OCI-M2 (cell line): ENCODE results near the gene VIM.

Source experiments
- DNase-seq: peaks from one replicate; lab custom pipeline; 2025; ENCODE audit not compliant: unreplicated experiment; lab: John Stamatoyannopoulos, UW

The VIM gene

DNA sequence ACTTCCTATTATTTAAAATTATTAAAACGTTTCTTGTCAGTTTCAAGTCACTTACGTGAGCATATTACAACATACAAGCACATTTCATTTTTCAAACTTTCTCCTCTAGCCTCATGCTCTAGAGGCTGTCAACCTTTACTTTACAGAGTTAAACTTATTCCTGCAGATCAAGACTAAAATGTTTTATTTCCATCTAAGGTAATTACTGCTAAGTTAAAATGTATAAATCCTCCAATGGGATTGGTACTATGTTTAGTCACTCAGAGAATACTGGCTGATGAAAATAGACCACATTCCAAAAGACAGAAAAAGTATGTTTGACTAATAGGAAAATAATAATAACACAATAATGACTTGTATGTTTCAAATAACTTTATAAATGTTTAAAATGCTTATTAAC lies 18.2 kb upstream of the VIM start:
- DNase-seq: no peak

DNA sequence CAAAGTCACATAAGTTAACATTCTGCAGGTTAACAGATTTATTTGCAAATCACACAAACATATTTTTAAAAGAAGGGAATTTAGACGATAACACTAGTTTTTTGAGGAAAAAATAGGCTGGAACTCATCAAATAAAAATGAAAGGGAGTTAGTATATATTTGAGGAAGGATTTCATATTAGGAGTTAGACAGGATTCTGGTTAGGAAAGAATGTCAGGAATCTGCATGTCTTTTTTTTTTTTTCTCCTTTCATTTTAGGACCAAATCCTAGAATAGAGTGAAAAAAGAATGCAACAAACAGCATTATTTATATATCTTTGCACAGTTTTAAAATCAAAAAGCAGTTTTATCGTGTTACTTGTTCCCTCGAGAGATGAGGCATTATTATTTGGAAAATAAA lies 17.7 kb upstream of the VIM start:
- no peak for DNase-seq

DNA sequence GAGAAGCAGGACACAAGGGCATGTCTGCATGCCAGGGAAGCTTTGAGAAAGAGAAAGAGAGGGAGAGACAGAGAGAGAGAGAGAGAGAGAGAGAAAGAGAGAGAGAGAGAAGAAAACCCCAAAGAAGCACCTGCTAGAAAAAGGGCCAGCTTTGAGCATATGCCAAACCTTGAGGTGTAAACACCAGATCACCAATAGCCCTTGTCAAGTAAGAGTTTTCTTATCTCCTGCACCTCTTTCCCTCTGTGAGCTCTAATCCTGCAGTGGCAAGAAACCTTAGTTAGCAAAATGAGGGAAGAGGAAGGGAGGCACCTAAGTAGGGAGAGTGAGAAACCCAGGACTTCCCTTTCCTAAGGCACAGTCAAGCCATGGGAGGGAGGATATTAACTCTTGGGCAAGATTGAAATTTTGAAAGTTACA lies 15.2 kb upstream of the VIM start:
- no peak for DNase-seq

DNA sequence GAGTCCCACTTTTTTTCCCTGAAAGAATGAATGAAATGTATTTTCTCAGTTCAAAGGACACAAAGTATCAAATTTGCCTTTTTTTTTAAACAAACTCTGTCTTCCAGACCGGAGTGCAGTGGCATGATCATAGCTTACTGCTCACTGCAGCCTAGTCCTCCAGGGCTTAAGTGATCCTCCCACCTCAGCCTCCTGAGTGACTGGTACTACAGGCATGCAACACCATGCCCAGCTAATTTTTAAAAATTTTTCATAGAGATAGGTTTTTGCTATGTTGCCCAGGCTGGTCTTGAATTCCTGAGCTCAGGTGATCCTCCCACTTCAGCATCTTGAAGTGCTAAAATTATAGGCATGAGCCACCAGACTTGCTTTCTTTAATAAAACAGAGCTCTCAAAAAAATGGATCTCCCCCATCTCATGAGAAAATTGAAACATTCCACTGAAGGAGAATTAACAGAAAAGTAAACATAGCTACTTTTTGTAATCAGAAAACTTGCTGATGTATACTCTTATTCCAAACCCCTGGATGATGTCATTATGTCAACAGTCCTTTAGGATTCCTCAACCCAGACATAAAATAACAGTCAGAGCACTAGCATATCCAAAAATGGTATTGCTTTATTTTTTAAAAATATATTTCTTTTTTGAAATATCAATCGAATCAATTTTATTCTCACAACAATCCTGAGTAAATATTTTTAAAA lies 14.2 kb upstream of the VIM start:
- DNase-seq: no peak

DNA sequence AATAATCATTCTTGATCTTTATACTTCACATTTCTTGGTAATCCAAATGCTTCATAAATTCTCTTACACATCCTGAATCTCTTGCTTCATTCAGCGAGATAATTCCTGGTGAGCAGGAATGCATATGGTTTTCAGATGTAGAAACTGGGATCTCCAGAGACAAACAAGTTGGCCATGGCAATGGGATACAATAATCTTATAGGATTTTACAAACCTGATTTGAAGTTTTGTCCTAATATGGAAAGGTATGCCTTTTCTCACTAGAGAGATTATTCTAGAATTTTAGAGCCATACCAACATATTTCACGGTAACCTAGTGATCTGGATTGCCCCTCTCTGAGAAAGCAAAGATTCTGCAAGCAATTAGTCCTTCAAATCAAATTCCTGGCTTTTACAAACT lies 13.5 kb upstream of the VIM start:
- DNase-seq: no peak

DNA sequence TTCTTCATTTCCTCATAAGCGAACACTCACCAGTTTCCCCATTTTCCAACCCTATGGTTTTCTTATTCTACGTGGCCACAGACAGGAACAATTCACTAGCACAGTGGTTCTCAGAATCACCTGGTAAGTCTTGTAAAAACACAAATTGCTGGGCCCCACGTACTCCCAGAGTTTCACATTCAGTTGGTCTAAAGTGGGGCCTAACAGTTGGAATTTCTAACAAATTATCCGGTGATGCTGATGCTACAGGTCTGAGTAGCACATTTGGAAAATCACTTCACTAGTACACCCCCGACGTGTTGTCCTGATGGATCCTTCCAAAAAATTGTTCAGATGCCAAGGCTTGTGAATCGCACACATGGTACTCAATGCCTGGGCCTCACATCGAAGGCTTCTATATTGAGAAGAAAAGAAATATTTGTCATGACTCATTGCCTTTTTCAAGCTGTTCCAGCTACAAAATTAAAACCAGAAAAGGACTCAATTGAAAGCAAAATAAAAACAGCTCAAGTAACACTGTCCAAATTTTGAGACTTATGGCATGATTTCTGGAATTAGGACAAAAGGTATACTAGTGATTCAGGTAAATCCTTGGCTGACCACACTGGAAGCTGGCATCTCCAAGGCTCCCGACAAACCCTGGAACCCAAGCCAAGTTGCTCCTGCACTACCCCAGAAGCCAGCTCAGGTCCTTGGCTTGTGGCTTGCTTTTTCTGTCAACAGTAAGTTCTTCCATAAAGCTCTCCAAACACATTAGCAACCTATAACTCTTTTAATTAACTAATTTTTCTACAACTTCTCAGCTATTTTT lies 12.9 kb upstream of the VIM start:
- no peak for DNase-seq

DNA sequence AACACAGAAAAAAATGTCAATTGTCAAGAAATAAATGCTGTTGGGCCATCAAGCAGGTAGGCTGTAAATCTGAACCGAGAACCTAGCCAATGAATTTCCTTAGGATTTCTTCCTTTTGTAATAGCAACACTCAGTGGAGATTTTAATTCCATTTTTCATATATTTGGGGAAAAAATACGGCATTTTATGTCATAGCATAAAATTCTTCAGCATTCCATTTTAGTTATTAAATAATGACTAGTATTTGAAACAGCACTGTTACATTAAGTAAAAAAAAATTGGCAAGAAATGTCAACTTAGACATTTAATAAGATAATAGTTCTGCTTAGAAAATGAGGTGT lies 12.3 kb upstream of the VIM start:
- no peak for DNase-seq

DNA sequence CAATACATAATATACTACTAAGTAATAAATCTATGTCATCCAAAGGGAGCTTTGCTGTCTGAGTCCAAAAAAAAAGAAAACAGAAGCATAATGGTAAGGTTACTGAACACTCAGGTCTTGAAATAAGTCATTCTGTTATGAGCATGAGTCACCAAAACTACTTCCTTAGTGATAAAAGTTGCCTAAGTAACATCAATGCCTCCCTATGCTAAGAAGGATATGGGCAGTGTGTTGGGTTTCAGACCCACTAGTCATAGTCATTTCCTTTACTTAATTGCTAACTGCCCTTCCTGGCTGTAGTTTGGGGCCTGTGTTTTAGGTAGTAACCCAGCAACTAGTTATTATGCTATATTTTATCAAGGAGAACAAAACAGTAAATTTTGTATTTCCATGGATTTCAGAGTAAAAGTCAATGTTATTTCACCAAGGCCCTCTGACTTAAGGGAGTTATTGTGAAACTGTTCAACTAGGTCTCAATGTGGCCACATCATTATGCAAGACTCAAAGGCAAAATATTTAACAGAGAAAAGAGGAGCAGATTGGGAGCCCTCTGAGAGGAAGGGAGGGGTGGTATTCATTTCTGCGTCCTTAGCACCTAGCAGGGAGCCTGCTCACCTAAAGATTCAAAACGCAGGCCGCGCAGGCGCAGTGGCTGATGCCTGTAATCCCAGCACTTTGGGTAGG lies 11.7 kb upstream of the VIM start:
- no peak for DNase-seq

DNA sequence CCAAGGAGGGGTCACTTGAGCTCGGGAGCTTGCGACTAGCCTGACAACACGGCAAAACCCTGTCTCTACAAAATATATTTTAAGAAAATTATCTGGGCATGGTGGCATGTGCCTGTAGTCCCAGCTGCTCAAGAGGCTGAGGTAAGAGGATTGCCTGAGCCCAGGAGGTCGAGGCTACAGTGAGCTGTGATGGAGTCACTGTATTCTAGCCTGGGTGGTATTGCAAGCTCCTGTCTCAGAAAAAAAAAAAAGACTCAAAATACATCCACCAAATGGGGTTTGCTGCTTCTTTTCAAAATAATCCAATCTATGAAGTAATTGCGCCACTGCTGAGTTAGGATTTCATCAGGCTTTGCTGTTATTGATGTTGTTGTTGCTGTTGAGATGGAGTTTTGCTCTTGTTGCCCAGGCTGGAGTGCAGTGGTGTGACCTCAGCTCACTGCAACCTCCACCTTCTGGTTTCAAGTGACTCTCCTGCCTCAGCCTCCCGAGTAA lies 11.1 kb upstream of the VIM start:
- no peak for DNase-seq

DNA sequence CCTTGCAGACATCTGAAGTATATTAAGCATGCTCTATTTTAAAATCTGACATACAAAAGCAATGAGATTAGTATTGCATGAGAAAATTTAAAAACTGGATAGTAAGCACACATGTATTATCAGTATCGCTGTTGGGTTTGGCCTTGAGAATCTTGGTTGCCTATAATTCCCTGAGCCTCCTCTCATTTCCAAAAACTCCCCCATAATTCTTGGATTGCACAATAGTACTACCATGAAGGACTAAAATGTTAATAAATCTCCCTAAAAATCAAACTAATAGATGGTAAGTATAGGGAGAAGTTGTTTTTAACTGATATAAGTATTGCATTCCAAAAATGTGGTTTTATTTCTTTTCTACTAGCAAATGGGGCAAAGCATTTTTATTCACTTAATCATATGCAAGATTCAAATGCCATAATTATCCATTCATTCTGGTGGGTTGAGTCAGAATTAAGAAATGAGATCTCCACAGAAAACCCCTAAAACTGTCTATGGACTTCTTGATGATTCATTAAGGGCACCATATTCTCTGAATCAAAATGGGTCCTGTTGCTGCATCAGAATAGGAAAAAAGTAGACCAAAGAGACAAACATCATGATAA lies 10.3 kb upstream of the VIM start:
- no peak for DNase-seq

DNA sequence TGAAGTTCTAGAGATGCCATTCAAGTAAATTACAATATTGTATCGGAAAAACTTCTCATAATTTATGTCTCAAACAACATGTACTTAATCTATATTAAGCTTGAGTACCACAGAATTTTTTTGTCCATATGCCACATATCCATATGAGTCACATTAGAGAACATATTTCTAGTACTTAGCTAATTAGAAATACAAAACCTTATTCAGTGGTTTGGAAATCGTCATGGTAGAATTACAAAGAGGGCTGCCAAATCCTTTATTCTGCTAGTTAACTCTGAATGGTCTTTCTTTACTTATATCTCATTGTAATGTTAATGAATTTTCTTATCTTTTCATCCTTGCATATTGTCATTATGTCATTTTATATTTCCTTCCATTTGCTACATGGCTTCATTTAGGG lies 9.0 kb upstream of the VIM start:
- no peak for DNase-seq

DNA sequence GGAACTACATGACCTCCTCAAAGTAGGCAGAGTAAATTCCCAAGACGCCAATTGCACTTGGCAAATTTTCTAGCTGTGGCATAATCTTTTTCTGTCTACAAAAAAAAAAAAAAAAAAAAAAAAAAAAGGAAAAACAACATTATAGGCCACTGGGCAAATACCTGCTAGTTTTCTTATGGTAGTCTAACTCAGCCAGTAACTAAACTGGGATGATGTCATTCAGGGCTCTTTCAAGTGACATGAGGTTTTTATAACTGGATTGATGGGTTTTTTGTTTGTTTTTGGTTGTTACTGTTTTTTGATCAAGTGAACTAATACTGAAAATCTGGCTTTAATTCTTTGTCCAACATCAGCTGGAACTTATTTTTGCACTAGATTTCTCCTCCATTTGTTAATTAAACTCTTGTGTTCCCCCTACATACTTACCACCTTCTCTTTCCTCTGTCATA lies 7.4 kb upstream of the VIM start:
- DNase-seq: no peak

DNA sequence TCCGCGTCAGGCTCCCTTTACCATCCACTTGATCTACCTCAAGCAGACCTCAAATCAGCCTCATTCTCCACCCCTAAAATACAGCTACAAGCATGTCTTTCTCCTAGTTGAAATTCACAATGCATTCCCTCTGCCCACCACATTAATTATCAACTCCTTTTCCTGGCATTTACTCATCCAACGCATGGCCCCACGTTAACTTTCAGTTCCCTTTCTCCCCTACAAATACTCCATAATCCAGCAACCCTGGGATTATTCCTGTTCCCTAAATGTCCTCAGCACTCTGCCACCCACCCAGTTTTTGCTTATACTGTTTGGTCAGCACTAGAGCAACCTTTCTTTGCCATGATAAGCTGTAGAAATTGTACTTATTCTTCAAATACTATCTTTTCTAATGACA lies 5.7 kb upstream of the VIM start:
- DNase-seq: no peak

DNA sequence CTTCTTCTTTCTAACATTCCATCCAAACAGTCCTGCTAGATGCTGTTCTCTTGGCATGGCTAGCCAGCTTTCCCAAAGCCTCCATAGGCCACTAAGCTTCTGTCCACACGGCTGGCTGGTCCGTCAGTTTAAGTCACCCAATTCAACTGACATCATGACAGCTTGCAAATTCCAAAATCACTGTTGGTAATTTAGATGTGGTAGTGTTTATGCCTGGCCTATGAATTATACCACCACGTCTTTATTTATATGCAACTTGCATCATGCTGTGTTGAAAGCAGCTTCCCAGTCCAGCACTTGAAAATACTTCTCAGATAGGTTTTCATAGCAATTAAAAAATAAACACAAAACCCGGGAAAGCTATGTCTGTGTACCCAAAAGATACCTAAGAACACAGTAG lies 2.2 kb upstream of the VIM start:
- no peak for DNase-seq

DNA sequence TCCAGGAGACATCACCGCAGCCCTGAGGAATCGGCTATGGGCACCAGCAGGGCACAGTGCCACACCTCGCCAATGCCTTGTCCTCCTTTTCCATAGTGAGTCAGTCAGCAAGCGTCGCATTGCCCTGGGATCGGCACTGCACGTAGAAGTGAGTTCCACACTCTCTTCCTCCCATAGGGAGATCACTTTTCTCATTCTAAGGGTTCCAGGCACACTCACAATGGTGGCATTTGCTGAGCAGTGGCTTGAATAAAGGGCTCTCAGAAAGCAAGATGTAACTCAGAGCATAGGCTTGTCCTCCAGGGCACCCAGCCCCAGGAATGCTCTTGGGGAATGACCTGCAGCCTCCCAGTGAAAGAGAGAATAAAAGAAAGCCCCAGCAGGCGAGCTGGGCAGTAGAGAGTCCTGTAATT lies 1.1 kb upstream of the VIM start:
- DNase-seq: no peak

DNA sequence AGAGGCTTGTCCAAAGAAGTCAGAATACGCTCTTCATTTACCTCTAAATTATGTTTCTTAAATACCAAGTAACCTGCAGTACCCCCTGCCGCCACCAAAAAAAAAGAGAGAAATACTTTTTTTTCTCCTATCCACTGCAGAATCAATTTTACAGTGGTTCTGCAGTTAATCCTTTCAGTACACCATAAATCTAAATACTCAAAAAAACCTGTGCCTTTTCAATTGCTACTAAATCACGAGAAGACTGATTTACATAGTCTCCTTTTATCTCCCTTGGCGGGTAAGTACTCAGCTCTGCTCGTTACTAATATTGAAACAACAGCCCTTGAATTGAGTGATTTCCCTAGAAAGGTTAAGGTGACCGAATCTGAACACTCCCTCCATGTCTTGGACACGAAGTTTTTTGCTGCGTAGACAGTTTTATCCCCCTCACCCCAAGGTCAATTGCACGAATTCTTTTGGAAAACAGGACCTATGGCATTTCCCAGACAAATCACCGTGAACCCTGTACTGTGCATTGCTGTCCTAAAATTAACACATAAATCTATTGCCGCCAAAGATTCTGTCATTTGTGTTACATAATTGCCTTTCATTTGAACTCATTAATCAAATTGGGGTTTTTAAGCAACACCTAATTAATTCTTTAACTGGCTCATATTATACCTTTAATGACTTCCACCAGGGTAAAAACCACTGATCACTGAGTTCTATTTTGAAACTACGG lies 512 bp upstream of the VIM start:
- DNase-seq: no peak

DNA sequence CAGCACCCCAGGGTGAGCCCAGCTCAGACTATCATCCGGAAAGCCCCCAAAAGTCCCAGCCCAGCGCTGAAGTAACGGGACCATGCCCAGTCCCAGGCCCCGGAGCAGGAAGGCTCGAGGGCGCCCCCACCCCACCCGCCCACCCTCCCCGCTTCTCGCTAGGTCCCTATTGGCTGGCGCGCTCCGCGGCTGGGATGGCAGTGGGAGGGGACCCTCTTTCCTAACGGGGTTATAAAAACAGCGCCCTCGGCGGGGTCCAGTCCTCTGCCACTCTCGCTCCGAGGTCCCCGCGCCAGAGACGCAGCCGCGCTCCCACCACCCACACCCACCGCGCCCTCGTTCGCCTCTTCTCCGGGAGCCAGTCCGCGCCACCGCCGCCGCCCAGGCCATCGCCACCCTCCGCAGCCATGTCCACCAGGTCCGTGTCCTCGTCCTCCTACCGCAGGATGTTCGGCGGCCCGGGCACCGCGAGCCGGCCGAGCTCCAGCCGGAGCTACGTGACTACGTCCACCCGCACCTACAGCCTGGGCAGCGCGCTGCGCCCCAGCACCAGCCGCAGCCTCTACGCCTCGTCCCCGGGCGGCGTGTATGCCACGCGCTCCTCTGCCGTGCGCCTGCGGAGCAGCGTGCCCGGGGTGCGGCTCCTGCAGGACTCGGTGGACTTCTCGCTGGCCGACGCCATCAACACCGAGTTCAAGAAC lies 1.1 kb downstream of the VIM start:
- DNase-seq: no peak

DNA sequence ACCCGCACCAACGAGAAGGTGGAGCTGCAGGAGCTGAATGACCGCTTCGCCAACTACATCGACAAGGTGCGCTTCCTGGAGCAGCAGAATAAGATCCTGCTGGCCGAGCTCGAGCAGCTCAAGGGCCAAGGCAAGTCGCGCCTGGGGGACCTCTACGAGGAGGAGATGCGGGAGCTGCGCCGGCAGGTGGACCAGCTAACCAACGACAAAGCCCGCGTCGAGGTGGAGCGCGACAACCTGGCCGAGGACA lies 1.6 kb downstream of the VIM start:
- no peak for DNase-seq

DNA sequence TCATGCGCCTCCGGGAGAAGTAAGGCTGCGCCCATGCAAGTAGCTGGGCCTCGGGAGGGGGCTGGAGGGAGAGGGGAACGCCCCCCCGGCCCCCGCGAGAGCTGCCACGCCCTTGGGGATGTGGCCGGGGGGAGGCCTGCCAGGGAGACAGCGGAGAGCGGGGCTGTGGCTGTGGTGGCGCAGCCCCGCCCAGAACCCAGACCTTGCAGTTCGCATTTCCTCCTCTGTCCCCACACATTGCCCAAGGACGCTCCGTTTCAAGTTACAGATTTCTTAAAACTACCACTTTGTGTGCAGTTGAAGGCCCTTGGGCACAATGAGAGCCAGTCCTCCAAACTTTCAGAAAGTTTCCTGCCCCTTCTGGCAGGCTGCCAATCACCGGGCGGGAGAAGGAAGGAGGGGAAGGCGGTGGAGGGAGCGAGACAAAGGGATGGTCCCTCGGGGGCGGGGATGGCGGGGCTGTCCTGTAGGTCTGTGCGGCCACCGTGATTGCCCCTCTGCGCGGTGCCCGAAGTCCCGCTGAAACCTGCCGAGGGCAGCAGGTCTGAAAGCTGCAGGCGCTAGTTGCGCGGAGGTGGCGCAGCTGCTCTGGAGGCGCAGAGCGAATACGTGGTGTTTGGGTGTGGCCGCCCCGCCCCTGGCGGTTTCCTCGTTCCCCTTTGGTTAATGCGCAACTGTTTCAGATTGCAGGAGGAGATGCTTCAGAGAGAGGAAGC lies 2.1 kb downstream of the VIM start:
- DNase-seq: no peak

DNA sequence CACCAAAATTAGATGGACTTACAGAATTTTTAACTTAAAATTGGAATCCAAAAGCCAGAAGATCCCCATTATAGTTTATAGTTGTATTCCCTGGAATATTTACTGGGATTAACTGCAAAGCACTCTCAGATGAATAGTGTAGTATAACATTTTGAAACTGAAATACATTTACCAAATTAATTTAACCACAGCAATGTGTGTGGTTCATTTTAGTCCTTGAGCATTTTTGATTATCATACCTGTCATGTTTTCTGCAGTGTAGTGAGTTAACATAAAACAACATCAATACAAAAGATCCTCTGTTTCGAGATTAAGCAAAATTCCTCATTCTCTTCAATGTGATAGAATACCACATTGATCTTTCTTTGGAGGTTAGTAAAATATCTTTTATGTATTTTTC lies 3.7 kb downstream of the VIM start:
- no peak for DNase-seq
